PFSK-1 (cell line): Measurements from ENCODE around the gene DDX6.

Experiments
- FOXP2 ChIP-seq: optimal IDR thresholded peaks from 2 replicates; pipeline ENCODE3; 2011; ENCODE audit warnings: borderline replicate concordance, control low read depth, inconsistent platforms; ENCODE audit not compliant: insufficient read depth; ENCODE audit errors: extremely low read length, extremely low read depth
- POLR2AphosphoS5 ChIP-seq: IDR thresholded peaks from 2 replicates; pipeline ENCODE4 v1.6.1; 2012; ENCODE audit warnings: low read depth, mild to moderate bottlenecking, control low read depth, low read length, moderate library complexity
- REST ChIP-seq, 2 experiments: IDR thresholded peaks; 2 replicates each; pipeline versions ENCODE4 v1.6.1 to v1.8.0; 2011 to 2012; ENCODE audit warnings: low read depth in 2 of 2, low read length in 2 of 2, control low read depth in 1 of 2, inconsistent platforms in 1 of 2, mild to moderate bottlenecking in 1 of 2, moderate library complexity in 1 of 2; ENCODE audit not compliant: insufficient read depth in 1 of 2
- SIN3A ChIP-seq: IDR thresholded peaks from 2 replicates; pipeline ENCODE4 v1.6.1; 2012; ENCODE audit warnings: mild to moderate bottlenecking, low read length, moderate library complexity, borderline replicate concordance; ENCODE audit not compliant: insufficient read depth
- TAF1 ChIP-seq: IDR thresholded peaks from 2 replicates; pipeline ENCODE4 v1.6.1; 2012; ENCODE audit warnings: low read length, control low read depth, borderline replicate concordance; ENCODE audit not compliant: insufficient read depth

DDX6 gene

GRCh38 chr11:118812485-118812884 is 21.5 kb upstream of the DDX6 start:
- TF ChIP-seq TAF1: no peak
- TF ChIP-seq SIN3A: no peak
- no peak for TF ChIP-seq POLR2AphosphoS5
- TF ChIP-seq FOXP2: no peak
- no peak for TF ChIP-seq REST (IDR thresholded peaks at IDR 0.05; ENCODE audit: insufficient read depth in 1 of 2, low read depth in 2 of 2, low read length in 2 of 2)

GRCh38 chr11:118807800-118808778 is 17.1 kb upstream of the DDX6 start:
- no peak for TF ChIP-seq TAF1
- no peak for TF ChIP-seq REST (IDR thresholded peaks at IDR 0.05; ENCODE audit: insufficient read depth in 1 of 2, low read depth in 2 of 2, low read length in 2 of 2)
- no peak for TF ChIP-seq SIN3A
- TF ChIP-seq FOXP2: no peak
- no peak for TF ChIP-seq POLR2AphosphoS5

- TF ChIP-seq POLR2AphosphoS5: no peak
- no peak for TF ChIP-seq SIN3A
- TF ChIP-seq TAF1: no peak
- no peak for TF ChIP-seq FOXP2
- TF ChIP-seq REST (IDR thresholded peaks at IDR 0.05; ENCODE audit: insufficient read depth in 1 of 2, low read depth in 2 of 2, low read length in 2 of 2): no peak
Observed at GRCh38 chr11:118806400-118806799, 15.4 kb upstream of the DDX6 start.

GRCh38 chr11:118804094-118804493 is 13.1 kb upstream of the DDX6 start:
- TF ChIP-seq SIN3A (no peak), POLR2AphosphoS5 (no peak), TAF1 (no peak), REST (IDR thresholded peaks at IDR 0.05; ENCODE audit: insufficient read depth in 1 of 2, low read depth in 2 of 2, low read length in 2 of 2) (no peak), FOXP2 (no peak)
